Panc1 (cell line): Measurements from ENCODE around the gene ATP5F1D. TPM values are rescaled to one million over a fixed set of nuclear protein-coding genes. Genes with fewer than 3 reads are reported as not detected.
"Not testable (repeated sequence)": the region's sequence is repeated elsewhere in the genome, so short reads cannot be mapped to it uniquely, and the experiment has no call there.

Experiments
- ATAC-seq: fragments of 200-7000 bp; cut with Tn5 transposase; 2 replicates; pipeline ENCODE4 v1.9.1; 2020; ENCODE audit warnings: mild to moderate bottlenecking, moderate library complexity
- Bru-seq: library from RNA; stranded (reverse); fragments of 400-500 nt; gene quantifications from one replicate; lab custom pipeline; 2021; lab: Mats Ljungman, UMichigan
- BruChase-seq, 2 experiments: library from RNA; stranded (reverse); fragments of 400-500 nt; gene quantifications; one replicate each; lab custom pipeline; 2021; lab: Mats Ljungman, UMichigan
- BruUV-seq: library from RNA; stranded (reverse); fragments of 400-500 nt; replicated peaks from 2 replicates; lab custom pipeline; 2021; lab: Mats Ljungman, UMichigan
- CTCF ChIA-PET: fragments of 300-600 bp; sonication (Branson Sonifier 250); formaldehyde crosslinking; loops from one replicate; lab custom pipeline; 2022; ENCODE audit warnings: antibody characterized with exemption; lab: Charles Lee
- POLR2A ChIA-PET: fragments of 300-600 bp; sonication (Branson Sonifier 250); formaldehyde crosslinking; loops from one replicate; lab custom pipeline; 2022; ENCODE audit warnings: antibody characterized with exemption; lab: Charles Lee
- DNase-seq: peaks from one replicate; pipeline ENCODE4 v3.0.0-alpha.2; 2010; ENCODE audit warnings: low read depth, low spot score
- H3K27ac ChIP-seq: 2 replicates; pipeline ENCODE4 v1.5.1; 2011; ENCODE audit warnings: mild to moderate bottlenecking, low read length, inconsistent platforms
- H3K27me3 ChIP-seq: fragments of 200-500 bp; sonication (Bioruptor generic); 2 replicates; pipeline ENCODE4 v1.6.0; 2014; ENCODE audit warnings: low read length, inconsistent platforms; ENCODE audit not compliant: control insufficient read depth, insufficient read depth
- H3K36me3 ChIP-seq: fragments of 200-500 bp; sonication (Bioruptor generic); 2 replicates; pipeline ENCODE4 v1.5.1; 2014; ENCODE audit warnings: inconsistent platforms, mild to moderate bottlenecking, low read length, moderate library complexity; ENCODE audit not compliant: control insufficient read depth, insufficient read depth
- H3K4me1 ChIP-seq: 2 replicates; pipeline ENCODE4 v1.5.1; 2011; ENCODE audit warnings: inconsistent platforms, mild to moderate bottlenecking, low read length, moderate library complexity; ENCODE audit not compliant: control insufficient read depth, insufficient read depth
- H3K4me3 ChIP-seq, 2 experiments: 2 replicates each; pipeline ENCODE4 v1.5.1; 2011 to 2012; ENCODE audit warnings: low read depth in 2 of 2, low read length in 2 of 2, mild to moderate bottlenecking in 2 of 2, inconsistent platforms in 1 of 2, moderate library complexity in 1 of 2
- H3K9me3 ChIP-seq: fragments of 200-500 bp; sonication (Bioruptor generic); 2 replicates; pipeline ENCODE4 v1.5.1; 2014; ENCODE audit warnings: low read depth, mild to moderate bottlenecking, inconsistent platforms, low read length, moderate library complexity; ENCODE audit not compliant: control insufficient read depth, insufficient read depth
- CTCF ChIP-seq: fragments of 450-650 bp; IDR thresholded peaks from 2 replicates; pipeline ENCODE4 v1.5.1; 2017; ENCODE audit warnings: mild to moderate bottlenecking
- POLR2AphosphoS5 ChIP-seq: IDR thresholded peaks from 2 replicates; pipeline ENCODE4 v1.6.1; 2012; ENCODE audit warnings: mild to moderate bottlenecking, low read depth, low read length, moderate library complexity
- REST ChIP-seq, 2 experiments: IDR thresholded peaks; 2 replicates each; pipeline ENCODE4 v1.6.1; 2011 to 2012; ENCODE audit warnings: low read depth in 2 of 2, control low read depth in 1 of 2, low read length in 1 of 2, mild to moderate bottlenecking in 1 of 2, moderate library complexity in 1 of 2; ENCODE audit not compliant: insufficient read depth in 1 of 2
- SIN3A ChIP-seq: IDR thresholded peaks from 2 replicates; pipeline ENCODE4 v1.6.1; 2012; ENCODE audit warnings: low read depth, mild to moderate bottlenecking, low read length, moderate library complexity, borderline replicate concordance; ENCODE audit not compliant: insufficient read depth
- TCF7L2 ChIP-seq: IDR thresholded peaks from 2 replicates; pipeline ENCODE4 v1.6.1; 2011; ENCODE audit warnings: mild to moderate bottlenecking, low read depth, low read length, inconsistent platforms
- in situ Hi-C: cut with HindIII; loops from 2 replicates; pipeline ENCODE4 v1.10.0; 2016; ENCODE audit warnings: low sequenced_read_pairs, low pct_unique_long_range_greater_than_20kb
- intact Hi-C: fragments of 100-400 bp; cut with micrococcal nuclease; formaldehyde crosslinking; loops from one replicate; pipeline ENCODE4 v1.10.0; 2022; ENCODE audit not compliant: unreplicated experiment
- long read RNA-seq: library from polyadenylated mRNA; unstranded; transcript quantifications from one replicate; pipeline ENCODE4 v2.0.0, GENCODE V29; 2021; ENCODE audit not compliant: unreplicated experiment
- polyA plus RNA-seq: library from polyadenylated mRNA; unstranded; fragments of >200 nt; gene quantifications from one replicate; pipeline ENCODE4 v1.2.1, GENCODE V29; 2012; ENCODE audit warnings: missing spikeins; ENCODE audit not compliant: insufficient read length
- total RNA-seq: library from RNA; stranded (reverse); gene quantifications from one replicate; pipeline ENCODE4 v1.2.1, GENCODE V29; 2021; ENCODE audit not compliant: unreplicated experiment

Gene ATP5F1D
- total RNA-seq, result 218 TPM
- polyA plus RNA-seq, result 365 TPM
- Bru-seq, nascent RNA, result percentile 69 among the genes with signal in this experiment
- BruChase-seq, experiment 1, labeled RNA remaining after a 2-hour chase, result percentile 75 among the genes with signal in this experiment
- BruChase-seq, experiment 2, labeled RNA remaining after a 6-hour chase, result percentile 80 among the genes with signal in this experiment
- long read RNA-seq, transcript ATP5F1D-209 (3 exons, 343 nt), result minor isoform, 12 of 204 reads
- long read RNA-seq, transcript ATP5F1D-202 (5 exons, 704 nt), result minor isoform, 62 of 204 reads
- long read RNA-seq, transcript ATP5F1D-205 (4 exons, 1,144 nt), result minor isoform, 6 of 204 reads
- long read RNA-seq, transcript ATP5F1D-201 (4 exons, 997 nt), result major isoform, 98 of 204 reads
- long read RNA-seq, partial matches to known transcripts, result 13 of 204 reads
- long read RNA-seq, other reads (novel, unspliced or antisense), result 3 of 204 reads

- no TSS peak for BruUV-seq
- in situ Hi-C loops (no loop called here), intact Hi-C loops (no loop called here)
- ATAC-seq (peak; percentile 74), DNase-seq (no peak)
- H3K36me3 ChIP-seq, result no peaks in the 10 kb centered on the region; the same call in 1 of the 2 replicates
- H3K4me3 ChIP-seq, result peak within 1 kb of the TSS; percentile 67 to 70
- H3K4me1 ChIP-seq, result peaks cover 42% of the 10 kb centered on the region
- CTCF ChIA-PET, result interaction anchor here (1.0 kb wide), 1 partner anchor 178 kb away, joined by 4 read pairs; no protein-coding TSS in a partner anchor
- no peaks in the 10 kb centered on the region for H3K9me3 ChIP-seq
- H3K27ac ChIP-seq, result peak within 1 kb of the TSS; percentile 80
- POLR2A ChIA-PET, result no interaction called here
- no peaks in the 10 kb centered on the region for H3K27me3 ChIP-seq
- TF ChIP-seq POLR2AphosphoS5 (no peak), SIN3A (peak; percentile 58; the same call in 1 of the 2 replicates), CTCF (no peak), REST (IDR thresholded peaks at IDR 0.05; ENCODE audit: insufficient read depth in 1 of 2, low read depth in 2 of 2, low read length in 1 of 2) (peak in 1 of 2 experiments; percentile 49; a peak in 1 of 4 replicates)
Measured at GRCh38 chr19:1241417-1242095, at the start of gene ATP5F1D. Gene ATP5F1D (plus strand): TSS chr19:1241751. CDS start chr19:1241851, 100 bp downstream.

- Histone ChIP-seq H3K27ac (no peak overlapping the region), H3K4me3 (no peak overlapping the region), H3K36me3 (no peaks in the 10 kb centered on the region), H3K9me3 (no peaks in the 10 kb centered on the region), H3K4me1 (peaks cover 12% of the 10 kb centered on the region; the same call in 1 of the 2 replicates), H3K27me3 (no peaks in the 10 kb centered on the region)
- ChIA-PET CTCF (no interaction called here), POLR2A (no interaction called here)
- in situ Hi-C loops (no loop called here), intact Hi-C loops (no loop called here)
- DNase-seq (no peak), ATAC-seq (no peak)
- no TSS peak for BruUV-seq
- TF ChIP-seq SIN3A, result no peak
- TF ChIP-seq REST (IDR thresholded peaks at IDR 0.05; ENCODE audit: insufficient read depth in 1 of 2, low read depth in 2 of 2, low read length in 1 of 2), result no peak
- no peak for TF ChIP-seq CTCF
- TF ChIP-seq POLR2AphosphoS5, result no peak
- no peak for TF ChIP-seq TCF7L2
Measured at GRCh38 chr19:1199531-1199930, 42.0 kb upstream of the ATP5F1D start.

- H3K27me3 ChIP-seq, intact Hi-C loops, in situ Hi-C loops, CTCF ChIA-PET, ATAC-seq, H3K9me3 ChIP-seq, DNase-seq, H3K27ac ChIP-seq, H3K36me3 ChIP-seq, BruUV-seq, POLR2A ChIA-PET, H3K4me3 ChIP-seq: not testable (repeated sequence)
- peaks cover 15% of the 10 kb centered on the region; the same call in 1 of the 2 replicates for H3K4me1 ChIP-seq
Measured at GRCh38 chr19:1200614-1201013, 40.9 kb upstream of the ATP5F1D start.
